ENCODE measurements around the gene CIC.

CIC gene

DNA sequence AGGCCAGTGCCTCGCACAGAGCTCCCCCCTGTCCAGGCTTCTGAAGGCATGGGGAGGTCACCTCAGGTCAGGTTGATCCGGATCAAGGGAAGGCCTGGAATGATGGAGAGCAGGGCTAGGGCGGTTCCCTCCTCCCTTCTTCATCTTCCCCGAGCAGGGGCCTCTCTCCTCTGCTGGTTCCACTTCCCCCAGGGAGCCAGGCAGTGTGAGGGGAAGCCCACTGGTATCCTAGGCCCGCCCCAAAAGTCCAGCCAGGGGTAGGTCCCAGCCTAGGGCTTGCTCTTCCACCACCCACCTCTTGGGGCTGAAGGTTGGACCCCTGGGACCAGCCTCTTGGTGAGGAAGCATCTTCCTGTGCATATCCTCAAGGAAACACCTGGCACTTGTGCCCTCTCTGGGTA, 16.5 kb downstream of the CIC start:
- TF ChIP-seq, protein P1, sequence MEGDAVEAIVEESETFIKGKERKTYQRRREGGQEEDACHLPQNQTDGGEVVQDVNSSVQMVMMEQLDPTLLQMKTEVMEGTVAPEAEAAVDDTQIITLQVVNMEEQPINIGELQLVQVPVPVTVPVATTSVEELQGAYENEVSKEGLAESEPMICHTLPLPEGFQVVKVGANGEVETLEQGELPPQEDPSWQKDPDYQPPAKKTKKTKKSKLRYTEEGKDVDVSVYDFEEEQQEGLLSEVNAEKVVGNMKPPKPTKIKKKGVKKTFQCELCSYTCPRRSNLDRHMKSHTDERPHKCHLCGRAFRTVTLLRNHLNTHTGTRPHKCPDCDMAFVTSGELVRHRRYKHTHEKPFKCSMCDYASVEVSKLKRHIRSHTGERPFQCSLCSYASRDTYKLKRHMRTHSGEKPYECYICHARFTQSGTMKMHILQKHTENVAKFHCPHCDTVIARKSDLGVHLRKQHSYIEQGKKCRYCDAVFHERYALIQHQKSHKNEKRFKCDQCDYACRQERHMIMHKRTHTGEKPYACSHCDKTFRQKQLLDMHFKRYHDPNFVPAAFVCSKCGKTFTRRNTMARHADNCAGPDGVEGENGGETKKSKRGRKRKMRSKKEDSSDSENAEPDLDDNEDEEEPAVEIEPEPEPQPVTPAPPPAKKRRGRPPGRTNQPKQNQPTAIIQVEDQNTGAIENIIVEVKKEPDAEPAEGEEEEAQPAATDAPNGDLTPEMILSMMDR (IDR thresholded peaks at IDR 0.05) = no peak

DNA sequence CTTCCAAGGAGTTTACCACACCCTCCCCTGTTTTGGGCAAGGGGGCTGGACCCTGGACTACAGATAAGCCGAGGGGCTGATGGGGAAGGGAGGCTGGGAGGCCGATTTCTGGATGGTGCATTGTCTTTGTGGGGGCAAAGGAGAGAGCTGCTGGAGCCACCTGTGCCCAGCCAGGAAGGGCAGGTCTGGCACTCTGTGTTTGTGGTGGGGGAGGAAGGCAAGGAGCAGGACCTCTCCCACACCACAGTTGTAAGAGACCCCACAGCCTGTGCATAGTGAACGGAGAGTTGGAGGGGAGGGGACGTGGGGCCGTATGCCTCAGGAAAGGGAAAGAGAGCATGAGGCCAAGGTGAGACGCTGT, 16.9 kb downstream of the CIC start:
- TF ChIP-seq, protein P1 (IDR thresholded peaks at IDR 0.05) = no peak

DNA sequence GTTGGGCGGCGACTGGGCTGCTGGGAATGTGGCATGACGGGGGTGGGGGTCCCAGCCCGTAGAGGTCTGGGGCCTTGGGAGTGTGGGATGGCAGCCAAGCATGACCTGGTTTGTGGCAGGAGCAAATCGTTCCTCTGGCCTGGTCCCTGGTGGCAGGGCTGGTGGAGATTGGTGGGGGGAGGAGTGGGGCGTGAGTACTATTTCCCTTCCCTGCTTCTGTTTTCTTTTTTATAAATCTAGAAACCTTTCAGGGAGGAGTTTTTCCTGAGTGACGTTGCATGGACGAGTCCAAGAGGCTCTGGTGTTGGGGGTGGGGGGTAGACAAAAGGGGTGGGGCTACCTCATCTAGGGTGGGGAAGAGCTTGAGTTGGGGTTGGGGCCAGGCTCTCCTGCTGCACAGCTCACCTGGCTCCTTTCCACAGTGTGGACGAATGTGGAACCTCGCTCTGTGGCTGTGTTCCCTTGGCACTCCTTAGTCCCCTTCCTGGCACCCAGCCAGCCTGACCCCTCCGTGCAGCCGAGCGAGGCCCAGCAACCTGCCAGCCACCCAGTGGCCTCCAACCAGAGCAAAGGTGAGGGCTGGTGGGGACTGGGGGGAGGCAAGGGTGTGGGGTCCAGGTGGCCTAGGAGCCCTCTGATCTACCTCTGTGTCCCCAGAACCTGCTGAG, 17.4 kb downstream of the CIC start:
- TF ChIP-seq, protein P1 (IDR thresholded peaks at IDR 0.05) = no peak

DNA sequence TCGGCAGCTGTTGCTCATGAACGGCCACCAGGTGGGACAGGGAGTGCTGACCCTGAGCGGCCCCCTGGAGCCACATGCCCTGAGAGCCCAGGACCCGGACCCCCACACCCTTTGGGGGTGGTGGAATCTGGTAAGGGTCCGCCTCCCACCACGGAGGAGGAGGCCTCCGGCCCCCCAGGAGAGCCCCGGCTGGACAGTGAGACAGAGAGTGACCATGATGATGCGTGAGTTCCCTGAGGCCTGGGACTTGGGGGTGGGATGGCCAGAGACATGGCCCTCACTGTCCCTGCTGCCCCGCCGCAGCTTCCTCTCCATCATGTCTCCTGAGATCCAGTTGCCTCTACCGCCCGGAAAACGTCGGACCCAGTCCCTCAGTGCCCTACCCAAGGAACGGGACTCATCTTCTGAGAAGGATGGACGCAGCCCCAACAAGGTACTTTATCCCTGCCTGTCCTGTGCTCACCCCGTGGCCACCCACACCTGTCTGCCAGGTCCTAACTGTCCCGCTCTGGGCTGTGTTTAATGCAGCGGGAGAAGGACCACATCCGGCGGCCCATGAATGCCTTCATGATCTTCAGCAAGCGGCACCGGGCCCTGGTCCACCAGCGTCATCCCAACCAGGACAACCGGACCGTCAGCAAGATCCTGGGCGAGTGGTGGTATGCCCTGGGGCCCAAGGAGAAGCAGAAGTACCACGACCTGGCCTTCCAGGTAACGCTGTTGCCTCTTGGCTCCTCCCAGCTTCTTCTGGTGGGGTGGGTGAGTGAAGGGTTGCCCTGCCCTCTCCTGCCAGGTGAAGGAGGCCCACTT, 18.2 kb downstream of the CIC start:
- TF ChIP-seq, protein P1 (IDR thresholded peaks at IDR 0.05) = no peak

DNA sequence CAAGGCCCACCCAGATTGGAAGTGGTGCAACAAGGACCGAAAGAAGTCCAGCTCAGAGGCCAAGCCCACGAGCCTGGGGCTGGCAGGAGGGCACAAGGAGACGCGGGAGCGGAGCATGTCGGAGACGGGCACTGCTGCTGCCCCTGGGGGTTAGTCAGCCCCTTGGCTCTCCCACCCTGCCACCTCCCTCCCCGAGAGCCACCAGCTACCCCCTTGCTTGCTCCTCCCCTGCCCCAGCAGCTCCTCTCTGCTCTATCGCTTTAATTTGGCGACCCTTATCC, 18.7 kb downstream of the CIC start:
- TF ChIP-seq, protein P1 (IDR thresholded peaks at IDR 0.05) = no peak

DNA sequence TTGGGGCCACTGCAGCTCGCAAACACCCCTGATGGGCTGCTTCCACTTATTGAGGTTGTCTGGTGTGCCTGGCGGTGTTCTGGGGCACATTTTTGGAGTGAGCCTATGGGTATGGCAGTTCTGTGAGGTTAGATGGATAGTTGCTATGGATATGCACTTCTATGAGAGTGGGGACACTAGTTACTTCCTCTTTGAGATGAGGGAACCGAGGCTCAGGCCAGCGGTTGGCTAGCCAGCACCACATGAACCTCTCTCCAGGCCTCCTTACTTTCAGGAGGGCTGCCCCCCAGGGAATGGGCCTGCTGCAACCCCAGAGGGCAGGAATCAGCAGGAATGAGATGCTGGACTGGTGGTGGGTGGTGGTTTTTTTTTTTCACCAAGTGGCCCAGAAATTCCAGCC, 19.3 kb downstream of the CIC start:
- TF ChIP-seq, protein P1 (IDR thresholded peaks at IDR 0.05) = no peak

DNA sequence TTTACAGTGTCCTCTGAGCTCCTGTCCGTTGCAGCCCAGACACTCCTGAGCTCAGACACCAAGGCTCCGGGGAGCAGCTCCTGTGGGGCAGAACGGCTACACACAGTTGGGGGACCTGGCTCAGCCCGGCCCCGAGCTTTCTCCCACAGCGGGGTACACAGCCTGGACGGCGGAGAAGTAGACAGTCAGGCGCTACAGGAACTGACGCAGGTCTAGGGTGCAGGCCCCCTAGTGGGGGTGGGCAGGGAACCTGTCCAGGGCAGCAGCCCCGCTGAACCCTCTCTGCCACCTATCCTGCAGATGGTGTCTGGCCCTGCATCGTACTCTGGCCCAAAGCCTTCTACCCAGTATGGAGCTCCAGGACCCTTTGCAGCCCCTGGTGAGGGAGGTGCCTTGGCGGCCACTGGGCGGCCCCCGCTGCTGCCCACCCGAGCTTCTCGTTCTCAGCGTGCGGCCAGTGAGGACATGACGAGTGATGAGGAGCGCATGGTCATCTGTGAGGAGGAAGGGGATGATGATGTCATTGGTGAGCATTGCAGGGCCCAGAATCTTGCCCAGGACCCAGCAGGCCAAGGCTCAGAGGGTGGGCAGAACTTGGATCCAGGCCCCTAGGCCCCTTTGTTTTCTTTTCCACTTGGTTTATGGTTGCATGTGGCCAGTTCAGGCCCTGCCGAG, 20.0 kb downstream of the CIC start:
- TF ChIP-seq, protein P1 (IDR thresholded peaks at IDR 0.05) = no peak

Measured in LNCAP (cell line).